Measurements from ENCODE around the gene SLIT1.
"Not testable (repeated sequence)": the region's sequence is repeated elsewhere in the genome, so short reads cannot be mapped to it uniquely, and the experiment has no call there.

SLIT1 gene

GRCh38 chr10:97106207-97106606, 79.6 kb downstream of the SLIT1 start:
- no peak for DNase-seq

- DNase-seq, result no peak
These were observed 80.5 kb downstream of the SLIT1 start for GRCh38 chr10:97105303-97105702.

- DNase-seq, result no peak
These were observed 82.3 kb downstream of the SLIT1 start for GRCh38 chr10:97103316-97104080.

GRCh38 chr10:97102441-97102840, 83.3 kb downstream of the SLIT1 start:
- DNase-seq, result no peak

- DNase-seq, result no peak
These were observed 84.4 kb downstream of the SLIT1 start for GRCh38 chr10:97101166-97101940.

GRCh38 chr10:97100657-97101056, 85.1 kb downstream of the SLIT1 start:
- no peak for DNase-seq

GRCh38 chr10:97099868-97100267, 85.9 kb downstream of the SLIT1 start:
- DNase-seq, result no peak

GRCh38 chr10:97099089-97099488, 86.7 kb downstream of the SLIT1 start:
- no peak for DNase-seq

- no peak for DNase-seq
These were observed 88.7 kb downstream of the SLIT1 start for GRCh38 chr10:97097084-97097433.

GRCh38 chr10:97096261-97097083, 89.3 kb downstream of the SLIT1 start:
- DNase-seq, result no peak

GRCh38 chr10:97095701-97096260, 90.0 kb downstream of the SLIT1 start:
- no peak for DNase-seq

GRCh38 chr10:97090644-97091043, 95.1 kb downstream of the SLIT1 start:
- no peak for DNase-seq

- no peak for DNase-seq
These were observed 95.7 kb downstream of the SLIT1 start for GRCh38 chr10:97090035-97090434.

- no peak for DNase-seq
These were observed 96.4 kb downstream of the SLIT1 start for GRCh38 chr10:97089209-97089870.

- no peak for DNase-seq
These were observed 98.5 kb downstream of the SLIT1 start for GRCh38 chr10:97087296-97087695.

GRCh38 chr10:97086530-97086929, 99.2 kb downstream of the SLIT1 start:
- no peak for DNase-seq

GRCh38 chr10:97083228-97083829, 102.4 kb downstream of the SLIT1 start:
- DNase-seq, result no peak

GRCh38 chr10:97082575-97082974, 103.2 kb downstream of the SLIT1 start:
- not testable (repeated sequence) for DNase-seq

- peak; percentile 79 for DNase-seq
These were observed 104.0 kb downstream of the SLIT1 start for GRCh38 chr10:97081621-97082235.

GRCh38 chr10:97080051-97080776, 105.5 kb downstream of the SLIT1 start:
- no peak for DNase-seq

GRCh38 chr10:97079448-97079847, 106.3 kb downstream of the SLIT1 start:
- no peak for DNase-seq
